ENCODE measurements around the gene POLG2. TPM values are rescaled to one million over a fixed set of nuclear protein-coding genes. Genes with fewer than 3 reads are reported as not detected.

POLG2 gene
- total RNA-seq, 2 donors from 2014 or later = 3.2 to 22.1 TPM

DNA sequence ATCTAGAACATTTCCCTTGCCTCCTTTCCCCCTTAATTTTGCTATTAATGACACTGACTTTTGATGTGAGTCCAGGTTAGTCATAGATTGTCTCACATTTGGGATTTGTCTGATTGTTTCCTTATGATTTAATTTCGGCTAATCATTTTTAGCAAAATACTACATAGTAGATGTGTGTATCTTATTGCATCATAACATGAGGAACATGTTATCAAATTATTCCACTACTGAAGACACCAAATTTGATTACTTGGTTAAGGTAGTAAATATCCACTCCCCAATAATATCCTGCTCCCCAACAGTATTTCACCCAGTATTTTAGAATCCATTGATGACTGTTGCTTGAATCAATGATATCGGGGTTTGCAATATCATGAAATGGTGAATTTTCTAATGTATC, 2.7 kb downstream of the POLG2 start:
- H3K36me3 ChIP-seq = peaks cover 19% of the 10 kb centered on the region
- H3K27me3 ChIP-seq (replicated peaks; ENCODE audit: insufficient read depth) = no peaks in the 10 kb centered on the region
- peaks cover 16 to 33% of the 10 kb centered on the region in 2 donors for H3K4me1 ChIP-seq (ENCODE audit: control insufficient read depth in 1 of 2, low read depth in 2 of 2)
- TF ChIP-seq, protein P1, sequence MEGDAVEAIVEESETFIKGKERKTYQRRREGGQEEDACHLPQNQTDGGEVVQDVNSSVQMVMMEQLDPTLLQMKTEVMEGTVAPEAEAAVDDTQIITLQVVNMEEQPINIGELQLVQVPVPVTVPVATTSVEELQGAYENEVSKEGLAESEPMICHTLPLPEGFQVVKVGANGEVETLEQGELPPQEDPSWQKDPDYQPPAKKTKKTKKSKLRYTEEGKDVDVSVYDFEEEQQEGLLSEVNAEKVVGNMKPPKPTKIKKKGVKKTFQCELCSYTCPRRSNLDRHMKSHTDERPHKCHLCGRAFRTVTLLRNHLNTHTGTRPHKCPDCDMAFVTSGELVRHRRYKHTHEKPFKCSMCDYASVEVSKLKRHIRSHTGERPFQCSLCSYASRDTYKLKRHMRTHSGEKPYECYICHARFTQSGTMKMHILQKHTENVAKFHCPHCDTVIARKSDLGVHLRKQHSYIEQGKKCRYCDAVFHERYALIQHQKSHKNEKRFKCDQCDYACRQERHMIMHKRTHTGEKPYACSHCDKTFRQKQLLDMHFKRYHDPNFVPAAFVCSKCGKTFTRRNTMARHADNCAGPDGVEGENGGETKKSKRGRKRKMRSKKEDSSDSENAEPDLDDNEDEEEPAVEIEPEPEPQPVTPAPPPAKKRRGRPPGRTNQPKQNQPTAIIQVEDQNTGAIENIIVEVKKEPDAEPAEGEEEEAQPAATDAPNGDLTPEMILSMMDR (IDR thresholded peaks at IDR 0.05) = no peak
- H3K4me3 ChIP-seq = no peak overlapping the region
- ATAC-seq (ENCODE audit: insufficient number of reproducible peaks, low FRiP score, low read depth) (no peak), DNase-seq (ENCODE audit: low spot score) (no peak)
- H3K9me3 ChIP-seq = no peaks in the 10 kb centered on the region
- H3K27ac ChIP-seq = no peak overlapping the region

- ATAC-seq (ENCODE audit: insufficient number of reproducible peaks, low FRiP score, low read depth) = no peak
- Histone ChIP-seq H3K4me3 (no peak overlapping the region), H3K4me1 (ENCODE audit: control insufficient read depth in 1 of 2, low read depth in 2 of 2) (peaks cover 15 to 30% of the 10 kb centered on the region in 2 donors), H3K36me3 (peaks cover 16% of the 10 kb centered on the region), H3K27ac (no peak overlapping the region), H3K9me3 (no peaks in the 10 kb centered on the region), H3K27me3 (replicated peaks; ENCODE audit: insufficient read depth) (no peaks in the 10 kb centered on the region)
- TF ChIP-seq, protein P1 (IDR thresholded peaks at IDR 0.05) = peak; percentile 52
- no peak for DNase-seq (ENCODE audit: low spot score)
Observed at GRCh38 chr17:64492481-64493109, 4.3 kb downstream of the POLG2 start.

- Histone ChIP-seq H3K36me3 (peaks cover 16% of the 10 kb centered on the region), H3K4me3 (no peak overlapping the region), H3K4me1 (ENCODE audit: control insufficient read depth in 1 of 2, low read depth in 2 of 2) (peaks cover 12 to 26% of the 10 kb centered on the region in 2 donors), H3K27ac (no peak overlapping the region), H3K9me3 (no peaks in the 10 kb centered on the region), H3K27me3 (replicated peaks; ENCODE audit: insufficient read depth) (no peaks in the 10 kb centered on the region)
- TF ChIP-seq, protein P1 (IDR thresholded peaks at IDR 0.05) = no peak
- no peak for DNase-seq (ENCODE audit: low spot score)
- no peak for ATAC-seq (ENCODE audit: insufficient number of reproducible peaks, low FRiP score, low read depth)
Observed at GRCh38 chr17:64491994-64492393, 4.9 kb downstream of the POLG2 start.

DNA sequence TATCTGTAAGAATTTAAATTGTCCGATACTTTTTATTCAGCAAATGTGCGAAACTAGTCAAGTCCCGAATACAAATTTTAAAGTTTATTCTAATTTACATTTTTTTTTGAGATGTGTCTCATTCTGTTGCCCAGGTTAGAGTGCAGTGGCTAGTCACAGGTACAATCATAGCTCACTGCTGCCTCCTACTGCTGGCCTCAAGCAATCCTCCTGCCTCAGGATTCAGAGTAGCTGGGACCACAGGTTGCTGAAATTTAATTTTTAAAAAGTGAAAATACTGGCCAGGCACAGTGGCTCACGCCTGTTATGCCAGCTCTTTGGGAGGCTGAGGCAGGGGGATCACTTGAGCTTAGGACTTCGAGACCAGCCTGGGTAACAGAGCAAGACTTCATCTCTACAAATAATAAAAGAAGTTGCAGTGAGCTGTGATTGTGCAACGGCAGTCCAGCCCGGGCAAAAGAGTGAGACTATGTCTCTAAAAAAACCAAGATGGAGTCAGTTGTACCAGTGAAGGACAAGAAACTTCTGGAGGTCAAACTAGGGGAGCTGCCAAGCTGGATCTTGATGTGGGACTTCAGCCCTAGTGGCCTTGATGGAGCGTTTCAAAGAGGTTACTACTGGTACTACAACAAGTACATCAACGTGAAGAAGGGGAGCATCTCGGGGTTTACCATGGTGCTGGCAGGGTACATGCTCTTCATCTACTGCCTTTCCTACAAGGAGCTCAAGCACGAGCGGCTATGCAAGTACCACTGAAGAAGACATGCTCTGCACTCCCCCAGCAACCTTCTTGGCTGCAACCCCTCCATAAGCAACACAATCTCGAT, 5.6 kb downstream of the POLG2 start:
- H3K4me1 ChIP-seq (ENCODE audit: control insufficient read depth in 1 of 2, low read depth in 2 of 2) = peaks cover 12 to 24% of the 10 kb centered on the region in 2 donors
- H3K27ac ChIP-seq = no peak overlapping the region
- H3K36me3 ChIP-seq = peaks cover 16% of the 10 kb centered on the region
- H3K27me3 ChIP-seq (replicated peaks; ENCODE audit: insufficient read depth) = no peaks in the 10 kb centered on the region
- no peaks in the 10 kb centered on the region for H3K9me3 ChIP-seq
- TF ChIP-seq, protein P1 (IDR thresholded peaks at IDR 0.05) = peak; percentile 37
- DNase-seq (ENCODE audit: low spot score) = no peak
- no peak for ATAC-seq (ENCODE audit: insufficient number of reproducible peaks, low FRiP score, low read depth)
- no peak overlapping the region for H3K4me3 ChIP-seq

DNA sequence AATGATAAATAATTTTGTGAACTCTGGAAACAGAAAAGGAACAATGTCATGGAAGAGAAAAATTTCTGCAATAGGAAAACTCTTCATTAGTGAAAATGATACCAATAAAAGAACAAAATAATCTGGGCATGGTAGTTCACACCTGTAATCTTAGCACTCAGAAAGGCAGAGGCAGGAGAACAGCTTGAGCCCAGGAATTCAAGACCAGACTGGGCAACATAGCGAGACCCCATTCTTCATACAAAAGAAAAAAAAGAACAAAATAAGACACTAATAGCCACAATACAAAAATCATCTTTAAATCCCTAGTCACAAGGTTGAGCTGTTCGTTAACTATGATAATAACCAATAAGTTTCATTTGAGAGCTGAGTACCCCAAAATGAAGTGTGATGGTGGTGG, 8.6 kb downstream of the POLG2 start:
- no peak for ATAC-seq (ENCODE audit: insufficient number of reproducible peaks, low FRiP score, low read depth)
- DNase-seq (ENCODE audit: low spot score) = no peak
- H3K27ac ChIP-seq = no peak overlapping the region

More for the DNA sequence above, 8.6 kb downstream of the POLG2 start:
- Histone ChIP-seq H3K27me3 (replicated peaks; ENCODE audit: insufficient read depth) (no peaks in the 10 kb centered on the region), H3K36me3 (peaks cover 21% of the 10 kb centered on the region), H3K4me3 (no peak overlapping the region), H3K9me3 (no peaks in the 10 kb centered on the region), H3K4me1 (ENCODE audit: control insufficient read depth in 1 of 2, low read depth in 2 of 2) (no peaks in the 10 kb centered on the region)
- TF ChIP-seq, protein P1 (IDR thresholded peaks at IDR 0.05) = no peak
